Measurements from ENCODE around the gene CFAP221. TPM values are rescaled to one million over a fixed set of nuclear protein-coding genes. Genes with fewer than 3 reads are reported as not detected.

The CFAP221 gene
- total RNA-seq, 4 donors from 2014 or later = 0.38 TPM; not detected in 3

DNA sequence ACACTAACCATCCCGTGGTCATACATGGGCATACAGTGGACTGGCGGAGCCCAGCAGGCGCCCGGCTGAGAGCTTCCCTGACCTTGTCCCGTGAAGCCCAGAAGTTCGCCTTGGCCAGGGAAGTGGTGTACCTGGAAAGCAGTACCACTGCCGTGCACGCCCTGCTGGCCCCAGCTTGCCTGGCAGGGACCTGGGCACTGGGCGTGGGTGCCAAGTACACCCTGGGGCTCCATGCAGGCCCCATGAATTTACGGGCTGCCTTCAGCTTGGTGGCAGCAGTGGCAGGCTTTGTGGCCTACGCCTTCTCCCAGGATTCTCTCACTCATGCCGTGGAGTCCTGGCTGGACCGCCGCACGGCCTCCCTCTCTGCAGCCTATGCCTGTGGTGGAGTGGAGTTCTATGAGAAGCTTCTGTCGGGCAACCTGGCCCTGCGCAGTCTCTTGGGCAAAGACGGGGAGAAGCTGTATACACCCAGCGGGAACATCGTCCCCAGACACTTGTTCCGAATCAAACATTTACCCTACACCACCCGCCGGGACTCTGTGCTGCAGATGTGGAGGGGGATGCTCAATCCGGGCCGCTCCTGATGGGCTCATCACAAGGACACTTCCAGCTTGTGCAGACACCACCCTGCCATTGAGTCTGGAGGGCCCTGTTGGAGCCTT lies 137.1 kb downstream of the CFAP221 start:
- no peaks in the 10 kb centered on the region for H3K9me3 ChIP-seq
- H3K4me1 ChIP-seq = peaks cover 0 to 38% (median 7%) of the 10 kb centered on the region in 3 donors
- TF ChIP-seq POLR2A (IDR thresholded peaks at IDR 0.05) = no peak
- TF ChIP-seq, protein P1, sequence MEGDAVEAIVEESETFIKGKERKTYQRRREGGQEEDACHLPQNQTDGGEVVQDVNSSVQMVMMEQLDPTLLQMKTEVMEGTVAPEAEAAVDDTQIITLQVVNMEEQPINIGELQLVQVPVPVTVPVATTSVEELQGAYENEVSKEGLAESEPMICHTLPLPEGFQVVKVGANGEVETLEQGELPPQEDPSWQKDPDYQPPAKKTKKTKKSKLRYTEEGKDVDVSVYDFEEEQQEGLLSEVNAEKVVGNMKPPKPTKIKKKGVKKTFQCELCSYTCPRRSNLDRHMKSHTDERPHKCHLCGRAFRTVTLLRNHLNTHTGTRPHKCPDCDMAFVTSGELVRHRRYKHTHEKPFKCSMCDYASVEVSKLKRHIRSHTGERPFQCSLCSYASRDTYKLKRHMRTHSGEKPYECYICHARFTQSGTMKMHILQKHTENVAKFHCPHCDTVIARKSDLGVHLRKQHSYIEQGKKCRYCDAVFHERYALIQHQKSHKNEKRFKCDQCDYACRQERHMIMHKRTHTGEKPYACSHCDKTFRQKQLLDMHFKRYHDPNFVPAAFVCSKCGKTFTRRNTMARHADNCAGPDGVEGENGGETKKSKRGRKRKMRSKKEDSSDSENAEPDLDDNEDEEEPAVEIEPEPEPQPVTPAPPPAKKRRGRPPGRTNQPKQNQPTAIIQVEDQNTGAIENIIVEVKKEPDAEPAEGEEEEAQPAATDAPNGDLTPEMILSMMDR (IDR thresholded peaks at IDR 0.05) = no peak
- no peak overlapping the region for H3K4me3 ChIP-seq
- H3K27ac ChIP-seq = no peak overlapping the region
- DNase-seq = no peak
- 84 to 87% methylated on average over 6 to 16 of the region's 25 CpGs for WGBS, 2 donors
- intact Hi-C loops (cut with DNase I) = no loop called here
- peaks cover 0 to 26% (median 0%) of the 10 kb centered on the region in 3 donors for H3K36me3 ChIP-seq
- no peaks in the 10 kb centered on the region for H3K27me3 ChIP-seq

DNA sequence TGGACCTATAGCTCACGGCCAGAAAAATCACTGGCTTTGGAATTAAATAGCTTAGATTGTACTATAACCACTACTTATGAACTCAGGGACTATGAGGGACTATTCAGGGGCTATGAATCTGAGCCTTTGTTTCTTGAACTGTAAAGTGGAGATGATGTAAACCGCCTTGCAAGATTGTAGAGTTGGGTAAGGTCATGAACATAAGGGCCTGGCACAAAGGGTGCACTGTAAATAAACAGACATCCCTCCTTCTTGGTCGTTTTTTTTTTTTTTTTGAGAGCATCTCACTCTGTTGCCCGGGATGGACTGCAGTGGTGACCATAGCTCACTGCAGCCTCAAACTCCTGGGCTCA lies 137.6 kb downstream of the CFAP221 start:
- WGBS, 2 donors = 43 to 75% methylated on average over 3 to 4 of the region's 4 CpGs
- Histone ChIP-seq H3K4me3 (no peak overlapping the region), H3K4me1 (peaks cover 0 to 38% (median 7%) of the 10 kb centered on the region in 3 donors), H3K36me3 (peaks cover 0 to 32% (median 0%) of the 10 kb centered on the region in 3 donors), H3K9me3 (no peaks in the 10 kb centered on the region), H3K27ac (no peak overlapping the region), H3K27me3 (no peaks in the 10 kb centered on the region)
- intact Hi-C loops (cut with DNase I) = no loop called here
- TF ChIP-seq POLR2A (IDR thresholded peaks at IDR 0.05) = no peak
- TF ChIP-seq, protein P1 (IDR thresholded peaks at IDR 0.05) = no peak
- DNase-seq = no peak

DNA sequence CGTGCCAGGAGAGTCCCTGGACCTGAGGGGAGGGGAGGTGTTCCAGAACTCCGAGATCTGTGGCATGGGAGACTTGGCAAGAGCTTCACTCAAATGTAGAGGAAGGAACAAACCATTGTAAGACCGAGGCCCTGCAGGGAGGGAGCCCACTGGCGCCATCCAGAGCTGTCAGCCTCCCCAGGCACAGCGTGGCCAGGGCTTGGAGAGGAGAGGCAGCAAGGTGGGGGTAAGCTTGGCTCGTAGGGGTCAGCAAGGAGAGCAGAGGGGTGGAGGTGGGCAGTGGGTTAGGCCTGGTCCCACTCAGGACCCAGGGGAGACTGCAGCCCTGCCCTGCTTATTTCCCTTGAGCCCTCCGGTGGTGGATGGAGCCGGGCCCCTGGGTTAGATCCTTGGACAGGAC lies 138.3 kb downstream of the CFAP221 start:
- Histone ChIP-seq H3K27me3 (no peaks in the 10 kb centered on the region), H3K27ac (no peak overlapping the region), H3K4me1 (peaks cover 0 to 38% (median 7%) of the 10 kb centered on the region in 3 donors), H3K9me3 (no peaks in the 10 kb centered on the region), H3K4me3 (no peak overlapping the region), H3K36me3 (peaks cover 0 to 39% (median 0%) of the 10 kb centered on the region in 3 donors)
- no peak for DNase-seq
- intact Hi-C loops (cut with DNase I) = no loop called here
- TF ChIP-seq, protein P1 (IDR thresholded peaks at IDR 0.05) = no peak
- no peak for TF ChIP-seq POLR2A (IDR thresholded peaks at IDR 0.05)
- 87 to 92% methylated on average over 6 to 8 of the region's 8 CpGs for WGBS, 2 donors

DNA sequence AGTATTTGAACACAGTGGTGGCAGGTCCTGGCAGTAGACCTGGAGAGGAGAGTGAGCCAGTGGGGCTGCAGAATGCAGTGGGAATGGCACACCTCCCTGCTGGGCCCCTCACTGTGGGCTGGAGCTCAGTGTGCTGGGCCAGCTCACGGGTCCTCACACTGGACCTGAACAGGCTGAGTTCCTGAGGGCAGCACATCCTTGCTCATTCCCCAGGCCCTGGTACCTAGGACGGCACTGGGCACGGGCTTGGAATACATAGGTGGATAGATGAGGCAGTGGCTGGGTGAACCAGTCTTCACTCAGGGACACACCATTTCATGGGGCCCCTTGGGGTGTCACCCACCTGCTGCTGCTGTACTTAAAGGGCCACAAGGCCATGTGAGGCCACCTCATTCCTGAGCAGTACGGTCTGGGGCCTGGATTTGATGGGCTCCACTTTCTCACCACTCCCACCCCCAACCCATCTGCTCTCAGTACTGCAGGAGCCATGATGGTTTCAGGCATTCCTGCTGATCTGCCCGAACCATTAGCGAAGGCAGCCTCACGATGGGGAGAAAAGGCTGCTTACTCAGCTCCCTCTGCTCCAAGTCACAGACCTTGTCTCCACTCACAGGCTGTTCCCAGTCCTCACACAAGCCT lies 138.9 kb downstream of the CFAP221 start:
- TF ChIP-seq, protein P1 (IDR thresholded peaks at IDR 0.05) = no peak
- TF ChIP-seq POLR2A (IDR thresholded peaks at IDR 0.05) = no peak
- peaks cover 0 to 45% (median 0%) of the 10 kb centered on the region in 3 donors for H3K36me3 ChIP-seq
- intact Hi-C loops (cut with DNase I) = no loop called here
- H3K9me3 ChIP-seq = no peaks in the 10 kb centered on the region
- peaks cover 0 to 34% (median 7%) of the 10 kb centered on the region in 3 donors for H3K4me1 ChIP-seq
- 78 to 100% methylated on average over 1 to 6 of the region's 7 CpGs for WGBS, 2 donors
- DNase-seq = no peak
- no peaks in the 10 kb centered on the region for H3K27me3 ChIP-seq
- H3K4me3 ChIP-seq = no peak overlapping the region
- no peak overlapping the region for H3K27ac ChIP-seq

DNA sequence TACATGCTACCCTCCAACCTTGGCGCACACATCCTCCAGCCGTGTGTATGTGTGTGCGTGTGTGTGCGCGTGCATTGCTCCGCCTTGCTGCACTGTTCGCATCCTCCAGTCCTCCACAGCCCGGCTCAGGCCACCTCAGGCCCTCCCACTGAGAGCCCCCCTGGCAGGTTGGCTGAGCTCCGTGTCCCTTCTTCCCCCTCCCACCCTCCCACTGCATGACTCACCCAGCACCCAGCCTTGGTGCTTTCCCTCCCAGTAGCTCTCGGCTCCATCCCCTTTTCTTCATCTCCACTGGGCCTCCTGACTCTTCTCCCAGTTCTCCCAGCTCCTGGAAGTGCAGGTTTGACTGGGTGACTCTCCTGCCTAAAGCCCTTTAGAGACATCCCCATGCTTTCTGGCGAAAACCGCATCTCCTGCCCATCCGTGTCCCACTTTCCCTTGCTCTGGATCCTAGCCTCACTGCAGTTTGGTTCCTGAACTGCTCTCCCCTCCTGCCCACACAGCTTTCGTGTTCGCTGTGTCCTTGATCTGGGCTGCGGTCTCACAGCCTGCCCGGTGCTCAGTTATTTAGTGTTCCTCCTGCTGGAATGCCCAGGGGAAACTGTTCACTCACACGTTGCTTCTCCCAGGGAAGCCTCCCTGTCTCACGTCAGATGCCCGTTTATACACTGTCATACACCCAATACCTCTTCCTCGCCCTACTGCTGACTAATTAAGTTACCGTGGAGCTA lies 139.6 kb downstream of the CFAP221 start:
- H3K27me3 ChIP-seq = no peaks in the 10 kb centered on the region
- H3K4me3 ChIP-seq = no peak overlapping the region
- H3K27ac ChIP-seq = no peak overlapping the region
- intact Hi-C loops (cut with DNase I) = no loop called here
- H3K36me3 ChIP-seq = peaks cover 0 to 52% (median 0%) of the 10 kb centered on the region in 3 donors
- TF ChIP-seq, protein P1 (IDR thresholded peaks at IDR 0.05) = no peak
- TF ChIP-seq POLR2A (IDR thresholded peaks at IDR 0.05) = no peak
- H3K4me1 ChIP-seq = peaks cover 0 to 30% (median 7%) of the 10 kb centered on the region in 3 donors
- H3K9me3 ChIP-seq = no peaks in the 10 kb centered on the region
- DNase-seq = no peak
- WGBS, 2 donors = 60 to 66% methylated on average over 22 of the region's 22 CpGs
